Trophoblast cell (in vitro differentiated cells and primary cell): ENCODE measurements around the gene CAB39.

Source experiments
- DNase-seq, 2 donors: peaks; one replicate each; pipeline ENCODE4 v3.0.0-alpha.2; 2016
- H2AFZ ChIP-seq: 2 replicates; pipeline ENCODE4 v1.6.1; 2013; ENCODE audit warnings: low read length, moderate library complexity, mild to moderate bottlenecking; ENCODE audit not compliant: insufficient read depth, poor library complexity
- H2AK5ac ChIP-seq: 2 replicates; pipeline ENCODE4 v1.6.1; 2013; ENCODE audit warnings: mild to moderate bottlenecking, low read length
- H2BK120ac ChIP-seq: 2 replicates; pipeline ENCODE4 v1.6.1; 2013; ENCODE audit warnings: low read length, mild to moderate bottlenecking, moderate library complexity; ENCODE audit not compliant: insufficient read depth, poor library complexity
- H2BK12ac ChIP-seq: 2 replicates; pipeline ENCODE4 v1.6.1; 2013; ENCODE audit warnings: mild to moderate bottlenecking, low read length, moderate library complexity
- H2BK5ac ChIP-seq: 2 replicates; pipeline ENCODE4 v1.6.1; 2013; ENCODE audit warnings: low read length, low read depth, moderate library complexity, mild to moderate bottlenecking; ENCODE audit not compliant: poor library complexity
- H3K14ac ChIP-seq: 2 replicates; pipeline ENCODE4 v1.6.1; 2013; ENCODE audit warnings: mild to moderate bottlenecking, low read length
- H3K18ac ChIP-seq: 2 replicates; pipeline ENCODE4 v1.6.1; 2013; ENCODE audit warnings: mild to moderate bottlenecking, low read length
- H3K23ac ChIP-seq: 2 replicates; pipeline ENCODE4 v1.6.1; 2013; ENCODE audit warnings: low read length
- H3K27ac ChIP-seq: 2 replicates; pipeline ENCODE4 v1.5.1; 2013; ENCODE audit warnings: low read depth, mild to moderate bottlenecking, inconsistent platforms, low read length, moderate library complexity
- H3K27me3 ChIP-seq: 2 replicates; pipeline ENCODE4 v1.6.1; 2013; ENCODE audit warnings: inconsistent platforms, mild to moderate bottlenecking, low read length, moderate library complexity; ENCODE audit not compliant: insufficient read depth
- H3K36me3 ChIP-seq, 2 experiments: 1 replicate in 1 of 2; 2 replicates in 1 of 2; pipeline ENCODE4 v1.6.1; 2013; ENCODE audit warnings: low read length in 2 of 2, mild to moderate bottlenecking in 2 of 2, moderate library complexity in 1 of 2; ENCODE audit not compliant: insufficient read depth in 2 of 2, control insufficient read depth in 1 of 2
- H3K4ac ChIP-seq: 2 replicates; pipeline ENCODE4 v1.6.1; 2013; ENCODE audit warnings: low read depth, mild to moderate bottlenecking, low read length, moderate library complexity
- H3K4me1 ChIP-seq, 2 experiments: 1 replicate in 1 of 2; 2 replicates in 1 of 2; pipeline ENCODE4 v1.6.1; 2013; ENCODE audit warnings: low read length in 2 of 2, mild to moderate bottlenecking in 2 of 2, moderate library complexity in 1 of 2; ENCODE audit not compliant: insufficient read depth in 2 of 2, control insufficient read depth in 1 of 2
- H3K4me2 ChIP-seq: 2 replicates; pipeline ENCODE4 v1.6.1; 2013; ENCODE audit warnings: inconsistent platforms, mild to moderate bottlenecking, low read length, moderate library complexity
- H3K4me3 ChIP-seq: 2 replicates; pipeline ENCODE4 v1.5.1; 2013; ENCODE audit warnings: mild to moderate bottlenecking, low read depth, low read length, inconsistent platforms
- H3K79me1 ChIP-seq: one replicate; pipeline ENCODE4 v1.6.1; 2013; ENCODE audit warnings: low read length
- H3K79me2 ChIP-seq: 2 replicates; pipeline ENCODE4 v1.6.1; 2013; ENCODE audit warnings: low read length, mild to moderate bottlenecking; ENCODE audit not compliant: control insufficient read depth, insufficient read depth, poor library complexity
- H3K9ac ChIP-seq: 2 replicates; pipeline ENCODE4 v1.6.1; 2013; ENCODE audit warnings: mild to moderate bottlenecking, low read length
- H3K9me3 ChIP-seq: 2 replicates; pipeline ENCODE4 v1.6.1; 2013; ENCODE audit warnings: low read depth, mild to moderate bottlenecking, control low read depth, inconsistent platforms, low read length; ENCODE audit not compliant: insufficient read depth
- H4K12ac ChIP-seq: 2 replicates; pipeline ENCODE4 v1.6.1; 2013; ENCODE audit warnings: low read depth, mild to moderate bottlenecking, low read length, moderate library complexity
- H4K8ac ChIP-seq: 2 replicates; pipeline ENCODE4 v1.6.1; 2013; ENCODE audit warnings: low read depth, mild to moderate bottlenecking, low read length, moderate library complexity
- H4K91ac ChIP-seq: one replicate; pipeline ENCODE4 v1.6.1; 2013; ENCODE audit warnings: low read depth, mild to moderate bottlenecking, low read length, moderate library complexity
- WGBS: extraction: QIAGEN DNeasy Blood & Tissue Kit; methylation state at CpG from one replicate; pipeline ENCODE4 v1.1.7; 2013; ENCODE audit warnings: missing lambda C conversion rate; ENCODE audit not compliant: insufficient read length, insufficient coverage; ENCODE audit errors: extremely low coverage; 5-methylcytosine and 5-hydroxymethylcytosine counted together

The CAB39 gene

GRCh38 chr2:230742781-230743180 is 30.1 kb downstream of the CAB39 start:
- no peak for DNase-seq
- H2BK12ac ChIP-seq: no peak overlapping the region
- no peaks in the 10 kb centered on the region for H3K79me1 ChIP-seq
- no peak overlapping the region for H3K23ac ChIP-seq
- no peak overlapping the region for H2BK5ac ChIP-seq
- no CpG with 5 or more reads among the region's 4 CpGs for WGBS
- H2BK120ac ChIP-seq: no peak overlapping the region
- no peak overlapping the region for H2AK5ac ChIP-seq
- no peak overlapping the region for H3K14ac ChIP-seq
- no peaks in the 10 kb centered on the region for H3K27me3 ChIP-seq
- H4K91ac ChIP-seq: no peak overlapping the region
- H4K12ac ChIP-seq: no peak overlapping the region
- H4K8ac ChIP-seq: no peak overlapping the region
- H3K4me3 ChIP-seq: no peak overlapping the region
- no peak overlapping the region for H3K9ac ChIP-seq
- H2AFZ ChIP-seq: no peak overlapping the region
- H3K18ac ChIP-seq: no peak overlapping the region
- H3K79me2 ChIP-seq: no peaks in the 10 kb centered on the region
- H3K4me1 ChIP-seq: peaks cover 0 to 2% of the 10 kb centered on the region in 2 experiments
- no peak overlapping the region for H3K4ac ChIP-seq
- peaks cover 0 to 3% of the 10 kb centered on the region in 2 experiments for H3K36me3 ChIP-seq
- H3K27ac ChIP-seq: no peak overlapping the region
- H3K9me3 ChIP-seq: no peaks in the 10 kb centered on the region
- H3K4me2 ChIP-seq: no peak overlapping the region

GRCh38 chr2:230746213-230746612 is 33.6 kb downstream of the CAB39 start:
- Histone ChIP-seq H4K91ac (no peak overlapping the region), H4K8ac (no peak overlapping the region), H3K4me2 (no peak overlapping the region), H2AFZ (no peak overlapping the region), H2BK5ac (no peak overlapping the region), H3K79me1 (no peaks in the 10 kb centered on the region), H3K9ac (no peak overlapping the region), H3K79me2 (no peaks in the 10 kb centered on the region), H4K12ac (no peak overlapping the region), H3K4me3 (no peak overlapping the region), H3K36me3 (no peaks in the 10 kb centered on the region), H3K18ac (no peak overlapping the region), H3K4ac (no peak overlapping the region), H2AK5ac (no peak overlapping the region), H3K9me3 (no peaks in the 10 kb centered on the region), H3K23ac (no peak overlapping the region), H3K4me1 (no peaks in the 10 kb centered on the region), H3K14ac (no peak overlapping the region), H2BK12ac (no peak overlapping the region), H3K27me3 (no peaks in the 10 kb centered on the region), H2BK120ac (no peak overlapping the region), H3K27ac (no peak overlapping the region)
- DNase-seq: no peak
- WGBS: no CpG with 5 or more reads among the region's 4 CpGs

GRCh38 chr2:230748087-230748486 is 35.4 kb downstream of the CAB39 start:
- no peak overlapping the region for H3K4ac ChIP-seq
- no peaks in the 10 kb centered on the region for H3K79me1 ChIP-seq
- H3K4me1 ChIP-seq: no peaks in the 10 kb centered on the region
- H3K4me2 ChIP-seq: no peak overlapping the region
- H2BK12ac ChIP-seq: no peak overlapping the region
- H2AK5ac ChIP-seq: no peak overlapping the region
- H3K79me2 ChIP-seq: no peaks in the 10 kb centered on the region
- no peak overlapping the region for H3K23ac ChIP-seq
- no peak overlapping the region for H4K8ac ChIP-seq
- H4K91ac ChIP-seq: no peak overlapping the region
- no peaks in the 10 kb centered on the region for H3K36me3 ChIP-seq
- DNase-seq: no peak
- no peak overlapping the region for H2BK5ac ChIP-seq
- H3K9me3 ChIP-seq: no peaks in the 10 kb centered on the region
- whole genome bisulfite sequencing: no CpG with 5 or more reads among the region's 2 CpGs
- H3K9ac ChIP-seq: no peak overlapping the region
- no peaks in the 10 kb centered on the region for H3K27me3 ChIP-seq
- H3K27ac ChIP-seq: no peak overlapping the region
- no peak overlapping the region for H3K18ac ChIP-seq
- H2BK120ac ChIP-seq: no peak overlapping the region
- H3K4me3 ChIP-seq: no peak overlapping the region
- no peak overlapping the region for H3K14ac ChIP-seq
- no peak overlapping the region for H4K12ac ChIP-seq
- no peak overlapping the region for H2AFZ ChIP-seq

- no peaks in the 10 kb centered on the region for H3K79me2 ChIP-seq
- WGBS: no CpG with 5 or more reads among the region's 2 CpGs
- H3K4me2 ChIP-seq: no peak overlapping the region
- no peak overlapping the region for H3K27ac ChIP-seq
- H3K14ac ChIP-seq: no peak overlapping the region
- no peak overlapping the region for H2AK5ac ChIP-seq
- no peak overlapping the region for H2BK5ac ChIP-seq
- H3K23ac ChIP-seq: no peak overlapping the region
- no peak overlapping the region for H3K4me3 ChIP-seq
- H4K91ac ChIP-seq: no peak overlapping the region
- H4K8ac ChIP-seq: no peak overlapping the region
- H2AFZ ChIP-seq: no peak overlapping the region
- H3K9me3 ChIP-seq: no peaks in the 10 kb centered on the region
- H3K27me3 ChIP-seq: no peaks in the 10 kb centered on the region
- H4K12ac ChIP-seq: no peak overlapping the region
- H2BK120ac ChIP-seq: no peak overlapping the region
- no peaks in the 10 kb centered on the region for H3K4me1 ChIP-seq
- no peak overlapping the region for H3K18ac ChIP-seq
- no peak overlapping the region for H3K9ac ChIP-seq
- H3K79me1 ChIP-seq: no peaks in the 10 kb centered on the region
- no peak for DNase-seq
- H2BK12ac ChIP-seq: no peak overlapping the region
- no peak overlapping the region for H3K4ac ChIP-seq
- H3K36me3 ChIP-seq: no peaks in the 10 kb centered on the region
Measured at GRCh38 chr2:230749111-230749510, 36.5 kb downstream of the CAB39 start.
